RWPE1 (cell line): Measurements from ENCODE around the gene KL.

ENCODE experiments used
- CTCF ChIA-PET: fragments of 350-600 bp; sonication (Branson Sonifier 250); formaldehyde crosslinking; extraction: SDS; loops from one replicate; lab custom pipeline; 2021; lab: Yijun Ruan, JAX
- POLR2A ChIA-PET: fragments of 400-600 bp; formaldehyde crosslinking; extraction: SDS; loops from one replicate; lab custom pipeline; 2020; ENCODE audit warnings: antibody characterized with exemption; ENCODE audit not compliant: low non-redundant PET; lab: Yijun Ruan, JAX
- DNase-seq: peaks from one replicate; pipeline ENCODE4 v3.0.0; 2012; ENCODE audit warnings: low spot score
- H3K27ac ChIP-seq: fragments of 450-650 bp; 2 replicates; pipeline ENCODE4 v1.5.1; 2017
- CTCF ChIP-seq: fragments of 450-650 bp; conservative IDR thresholded peaks from 2 replicates; pipeline ENCODE4 v1.5.1; 2017; ENCODE audit warnings: low read depth, mild to moderate bottlenecking

Gene KL

GRCh38 chr13:33053397-33054066 is 37.3 kb downstream of the KL start:
- no peak for DNase-seq
- TF ChIP-seq CTCF: no peak
- H3K27ac ChIP-seq: no peak overlapping the region
- ChIA-PET CTCF (no interaction called here), POLR2A (no interaction called here)

- no peak for DNase-seq
- POLR2A ChIA-PET: no interaction called here
- TF ChIP-seq CTCF: no peak
- no peak overlapping the region for H3K27ac ChIP-seq
- CTCF ChIA-PET: interaction anchor here (0.5 to 0.6 kb wide), 3 partner anchors 258 to 896 kb away, joined by 3 to 4 read pairs (median 3); no protein-coding TSS in a partner anchor
Measured at GRCh38 chr13:33057019-33057780, 41.0 kb downstream of the KL start.

DNA sequence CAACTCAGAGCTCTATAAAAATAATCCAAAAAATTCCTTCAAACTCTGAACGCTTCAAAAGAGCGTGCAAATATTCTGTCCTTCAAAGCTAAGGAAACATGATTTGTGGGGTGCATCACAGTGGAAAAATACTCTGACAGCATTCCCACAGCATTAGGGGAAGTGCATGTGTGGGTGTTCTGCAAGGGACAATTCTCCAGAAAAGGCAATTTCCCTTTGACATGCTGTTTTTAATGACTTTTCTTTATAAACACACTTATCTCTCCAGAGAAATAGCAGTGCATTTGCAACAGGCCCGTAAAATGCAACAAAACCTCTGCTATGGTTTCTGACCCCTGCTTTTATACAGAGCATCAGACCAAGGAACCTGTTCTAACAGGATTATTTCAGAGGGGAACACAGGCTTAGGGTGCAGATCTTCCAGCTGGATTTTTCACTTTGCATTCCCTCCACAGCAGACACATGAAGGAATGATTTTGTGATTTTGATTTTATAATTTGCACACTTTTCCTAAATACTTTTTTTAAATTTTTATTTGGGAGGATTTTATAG is 42.6 kb downstream of the KL start:
- POLR2A ChIA-PET: no interaction called here
- H3K27ac ChIP-seq: no peak overlapping the region
- no peak for DNase-seq
- CTCF ChIA-PET: interaction anchor here (0.6 kb wide), 1 partner anchor 12 kb away, joined by 4 read pairs; no protein-coding TSS in a partner anchor
- TF ChIP-seq CTCF: no peak

DNA sequence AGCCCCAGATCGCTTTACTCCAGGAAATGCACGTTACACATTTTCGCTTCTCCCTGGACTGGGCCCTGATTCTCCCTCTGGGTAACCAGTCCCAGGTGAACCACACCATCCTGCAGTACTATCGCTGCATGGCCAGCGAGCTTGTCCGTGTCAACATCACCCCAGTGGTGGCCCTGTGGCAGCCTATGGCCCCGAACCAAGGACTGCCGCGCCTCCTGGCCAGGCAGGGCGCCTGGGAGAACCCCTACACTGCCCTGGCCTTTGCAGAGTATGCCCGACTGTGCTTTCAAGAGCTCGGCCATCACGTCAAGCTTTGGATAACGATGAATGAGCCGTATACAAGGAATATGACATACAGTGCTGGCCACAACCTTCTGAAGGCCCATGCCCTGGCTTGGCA is 44.6 kb downstream of the KL start:
- CTCF ChIA-PET: interaction anchor here (0.6 kb wide), 1 partner anchor 1408 kb away, joined by 3 read pairs; no protein-coding TSS in a partner anchor
- no peak for TF ChIP-seq CTCF
- POLR2A ChIA-PET: no interaction called here
- no peak for DNase-seq
- no peak overlapping the region for H3K27ac ChIP-seq

DNA sequence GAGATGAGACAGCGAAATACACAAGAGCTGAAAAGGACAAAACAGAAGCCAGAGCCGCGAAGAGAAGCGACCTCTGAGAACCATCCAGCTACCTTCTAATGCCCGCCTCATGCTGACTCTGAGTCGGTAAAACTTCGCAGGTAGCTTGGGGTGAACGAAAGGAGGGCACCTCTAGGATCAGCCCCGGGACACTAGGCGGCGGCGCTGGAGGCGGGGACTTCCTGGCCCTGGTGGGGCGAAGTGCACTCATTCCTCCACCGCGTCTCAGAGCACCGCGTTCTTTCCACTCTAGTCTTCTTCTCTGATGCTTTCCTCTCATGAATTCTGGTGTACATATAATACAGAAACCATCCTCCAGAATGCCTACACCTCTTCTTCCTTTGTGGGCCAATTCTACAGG is 50.1 kb downstream of the KL start:
- no peak overlapping the region for H3K27ac ChIP-seq
- DNase-seq: no peak
- no peak for TF ChIP-seq CTCF
- POLR2A ChIA-PET: no interaction called here
- CTCF ChIA-PET: no interaction called here

DNA sequence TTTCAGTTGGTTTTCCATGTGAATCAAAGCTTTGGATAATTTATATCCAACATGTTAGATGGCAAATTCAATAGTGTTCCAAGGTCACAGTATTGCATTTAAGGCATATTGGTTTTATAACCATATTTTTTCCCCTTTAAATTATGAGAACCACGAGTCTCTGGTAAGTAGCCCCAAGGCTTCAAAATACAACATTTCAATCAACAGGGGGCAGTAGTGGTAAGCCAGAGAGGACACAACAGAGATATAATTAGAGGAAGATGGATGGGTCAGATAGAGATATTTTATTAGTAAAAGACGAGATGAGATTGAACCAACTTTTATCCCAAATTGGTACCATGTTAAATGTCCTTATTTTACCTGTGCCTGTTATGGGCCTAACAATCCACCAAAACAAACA is 53.1 kb downstream of the KL start:
- no peak for TF ChIP-seq CTCF
- H3K27ac ChIP-seq: no peak overlapping the region
- DNase-seq: no peak
- POLR2A ChIA-PET: no interaction called here
- CTCF ChIA-PET: no interaction called here
